Caco-2 (cell line): ENCODE results near the gene EWSR1. TPM values are rescaled to one million over a fixed set of nuclear protein-coding genes. Genes with fewer than 3 reads are reported as not detected.
A peak's percentile ranks its signal among the peaks of the same experiment; 100 is the strongest.

Experiments
- BruUV-seq: library from RNA; stranded (reverse); fragments of 400-500 nt; replicated peaks from 2 replicates; lab custom pipeline; 2021; lab: Mats Ljungman, UMichigan
- CTCF ChIA-PET: fragments of 300-600 bp; sonication (Branson Sonifier 250); formaldehyde crosslinking; loops from one replicate; lab custom pipeline; 2022; ENCODE audit warnings: antibody characterized with exemption; lab: Charles Lee
- POLR2A ChIA-PET: fragments of 300-600 bp; sonication (Branson Sonifier 250); formaldehyde crosslinking; loops from one replicate; lab custom pipeline; 2022; ENCODE audit warnings: antibody characterized with exemption; lab: Charles Lee
- DNase-seq, 2 experiments: peaks; one replicate each; pipeline versions ENCODE4 v3.0.0 to v3.0.0-alpha.2; 2020 to 2022
- H3K27me3 ChIP-seq: replicated peaks from 2 replicates; pipeline ENCODE4 v1.6.0; 2011; ENCODE audit warnings: low read length; ENCODE audit not compliant: control insufficient read depth, insufficient read depth
- H3K36me3 ChIP-seq: 2 replicates; pipeline ENCODE4 v1.5.1; 2011; ENCODE audit warnings: low read length; ENCODE audit not compliant: control insufficient read depth, insufficient read depth
- H3K4me1 ChIP-seq: fragments of 250-450 bp; sonication (Bioruptor Pico); 2 replicates; pipeline ENCODE4 v1.5.1; 2020; ENCODE audit warnings: mild to moderate bottlenecking
- H3K4me3 ChIP-seq: 2 replicates; pipeline ENCODE4 v1.5.1; 2011; ENCODE audit warnings: low read depth, mild to moderate bottlenecking, control low read depth, low read length
- H3K9me3 ChIP-seq: fragments of 250-450 bp; sonication (Bioruptor Pico); 2 replicates; pipeline ENCODE4 v1.5.1; 2020; ENCODE audit warnings: mild to moderate bottlenecking, moderate library complexity
- H3K27ac Mint-ChIP-seq: one replicate; pipeline ENCODE4 v1.8.0; 2022; ENCODE audit warnings: mixed read lengths; ENCODE audit not compliant: unreplicated experiment
- H3K27me3 Mint-ChIP-seq: one replicate; pipeline ENCODE4 v1.8.0; 2022; ENCODE audit warnings: mixed read lengths; ENCODE audit not compliant: insufficient read depth, unreplicated experiment
- H3K36me3 Mint-ChIP-seq: one replicate; pipeline ENCODE4 v1.8.0; 2022; ENCODE audit warnings: mild to moderate bottlenecking, mixed read lengths; ENCODE audit not compliant: insufficient read depth, unreplicated experiment
- H3K4me1 Mint-ChIP-seq: one replicate; pipeline ENCODE4 v1.8.0; 2022; ENCODE audit warnings: low read depth, mixed read lengths; ENCODE audit not compliant: unreplicated experiment
- H3K4me3 Mint-ChIP-seq: one replicate; pipeline ENCODE4 v1.8.0; 2022; ENCODE audit warnings: mild to moderate bottlenecking, moderate library complexity, mixed read lengths; ENCODE audit not compliant: unreplicated experiment
- H3K9me3 Mint-ChIP-seq: one replicate; pipeline ENCODE4 v1.8.0; 2022; ENCODE audit warnings: mixed read lengths; ENCODE audit not compliant: unreplicated experiment
- intact Hi-C: fragments of 100-400 bp; cut with micrococcal nuclease; formaldehyde crosslinking; loops from one replicate; pipeline ENCODE4 v1.10.0; 2022; ENCODE audit not compliant: unreplicated experiment
- total RNA-seq: library from RNA; stranded (reverse); gene quantifications from 2 replicates; pipeline ENCODE4 v1.2.3, GENCODE V29; 2022
- TF ChIP-seq, protein P1 (sequence below), 2 experiments: fragments of 200-600 bp in 1 of 2; IDR thresholded peaks; 1 replicate in 1 of 2; 2 replicates in 1 of 2; pipeline versions ENCODE4 v1.5.1 to v1.8.0; 2011 to 2022; ENCODE audit warnings: antibody characterized with exemption in 1 of 2, control low read depth in 1 of 2, inconsistent platforms in 1 of 2, low read depth in 1 of 2, low read length in 1 of 2, mild to moderate bottlenecking in 1 of 2, moderate library complexity in 1 of 2; ENCODE audit not compliant: insufficient read depth in 1 of 2, severe bottlenecking in 1 of 2, unreplicated experiment in 1 of 2

The EWSR1 gene
- total RNA-seq, 1 experiment from 2014 or later: 358 TPM

DNA sequence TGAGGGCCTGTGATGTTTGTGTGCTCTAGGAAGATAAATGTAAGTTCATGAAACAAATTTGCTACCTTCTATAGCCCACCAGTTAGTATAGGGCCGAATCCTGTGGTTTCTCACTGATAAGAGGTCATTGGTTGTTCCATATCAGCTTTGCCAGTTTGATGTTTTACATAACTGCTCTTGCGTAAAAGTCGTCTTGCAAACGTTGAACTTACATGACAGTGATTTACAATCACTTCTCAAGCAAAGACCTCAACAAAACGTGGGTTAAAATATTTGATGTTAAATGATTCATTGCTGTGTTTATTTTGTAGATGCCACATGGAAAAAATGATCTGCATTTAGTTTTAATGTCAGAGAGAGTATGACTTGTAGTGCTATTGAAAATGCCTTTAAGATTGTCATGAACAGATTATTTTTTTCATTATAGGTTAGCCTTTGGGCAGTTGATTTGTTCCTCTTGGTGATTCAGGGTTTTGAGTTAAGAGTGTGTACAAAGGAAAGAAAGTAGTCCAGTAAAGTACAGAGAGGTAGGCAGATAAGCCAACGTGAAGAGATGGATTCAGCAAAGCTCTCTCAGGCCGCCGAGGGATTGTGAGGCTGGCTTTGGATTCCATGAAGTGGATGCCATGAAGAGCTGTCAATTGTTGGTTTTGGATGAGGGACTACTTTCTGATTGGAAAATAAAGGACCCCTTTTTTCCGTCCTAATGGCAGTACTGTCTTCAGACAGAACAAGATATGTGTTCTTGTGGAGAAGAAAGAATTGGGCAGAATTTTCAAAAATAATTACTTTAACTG, 2.6 kb downstream of the EWSR1 start:
- ChIA-PET POLR2A (interaction anchor here (0.6 kb wide), 1 partner anchor 8 kb away, joined by 12 read pairs; no protein-coding TSS in a partner anchor), CTCF (no interaction called here)
- TF ChIP-seq, protein P1, sequence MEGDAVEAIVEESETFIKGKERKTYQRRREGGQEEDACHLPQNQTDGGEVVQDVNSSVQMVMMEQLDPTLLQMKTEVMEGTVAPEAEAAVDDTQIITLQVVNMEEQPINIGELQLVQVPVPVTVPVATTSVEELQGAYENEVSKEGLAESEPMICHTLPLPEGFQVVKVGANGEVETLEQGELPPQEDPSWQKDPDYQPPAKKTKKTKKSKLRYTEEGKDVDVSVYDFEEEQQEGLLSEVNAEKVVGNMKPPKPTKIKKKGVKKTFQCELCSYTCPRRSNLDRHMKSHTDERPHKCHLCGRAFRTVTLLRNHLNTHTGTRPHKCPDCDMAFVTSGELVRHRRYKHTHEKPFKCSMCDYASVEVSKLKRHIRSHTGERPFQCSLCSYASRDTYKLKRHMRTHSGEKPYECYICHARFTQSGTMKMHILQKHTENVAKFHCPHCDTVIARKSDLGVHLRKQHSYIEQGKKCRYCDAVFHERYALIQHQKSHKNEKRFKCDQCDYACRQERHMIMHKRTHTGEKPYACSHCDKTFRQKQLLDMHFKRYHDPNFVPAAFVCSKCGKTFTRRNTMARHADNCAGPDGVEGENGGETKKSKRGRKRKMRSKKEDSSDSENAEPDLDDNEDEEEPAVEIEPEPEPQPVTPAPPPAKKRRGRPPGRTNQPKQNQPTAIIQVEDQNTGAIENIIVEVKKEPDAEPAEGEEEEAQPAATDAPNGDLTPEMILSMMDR (IDR thresholded peaks at IDR 0.05; ENCODE audit: insufficient read depth in 1 of 2, low read depth in 1 of 2, low read length in 1 of 2, severe bottlenecking in 1 of 2, unreplicated experiment in 1 of 2): no peak
- Histone ChIP-seq H3K4me1 (peaks cover 33% of the 10 kb centered on the region), H3K9me3 (no peaks in the 10 kb centered on the region), H3K36me3 (peaks cover 4% of the 10 kb centered on the region; the same call in 1 of the 2 replicates), H3K4me3 (peak overlapping the region; percentile 76), H3K27me3 (no peaks in the 10 kb centered on the region)
- Mint-ChIP-seq H3K36me3 (peaks cover 87% of the 10 kb centered on the region), H3K27ac (peak overlapping the region; percentile 74), H3K27me3 (no peaks in the 10 kb centered on the region), H3K4me3 (peak overlapping the region; percentile 98), H3K4me1 (peaks cover 36% of the 10 kb centered on the region), H3K9me3 (no peaks in the 10 kb centered on the region)
- peak in 1 of 2 experiments; percentile 38 for DNase-seq
- intact Hi-C loops: no loop called here
- no TSS peak for BruUV-seq

GRCh38 chr22:29272624-29273023, 4.6 kb downstream of the EWSR1 start:
- Histone ChIP-seq H3K9me3 (no peaks in the 10 kb centered on the region), H3K4me1 (peaks cover 50% of the 10 kb centered on the region), H3K36me3 (peaks cover 3% of the 10 kb centered on the region; the same call in 1 of the 2 replicates), H3K4me3 (no peak overlapping the region), H3K27me3 (no peaks in the 10 kb centered on the region)
- TF ChIP-seq, protein P1 (IDR thresholded peaks at IDR 0.05; ENCODE audit: insufficient read depth in 1 of 2, low read depth in 1 of 2, low read length in 1 of 2, severe bottlenecking in 1 of 2, unreplicated experiment in 1 of 2): no peak
- no peak overlapping the region for H3K4me3 Mint-ChIP-seq
- peaks cover 46% of the 10 kb centered on the region for H3K4me1 Mint-ChIP-seq
- BruUV-seq: no TSS peak
- no peaks in the 10 kb centered on the region for H3K27me3 Mint-ChIP-seq
- ChIA-PET CTCF (no interaction called here), POLR2A (no interaction called here)
- intact Hi-C loops: no loop called here
- no peaks in the 10 kb centered on the region for H3K9me3 Mint-ChIP-seq
- no peak for DNase-seq
- H3K36me3 Mint-ChIP-seq: peaks cover 100% of the 10 kb centered on the region
- H3K27ac Mint-ChIP-seq: no peak overlapping the region

- no peak overlapping the region for H3K27ac Mint-ChIP-seq
- TF ChIP-seq, protein P1 (IDR thresholded peaks at IDR 0.05; ENCODE audit: insufficient read depth in 1 of 2, low read depth in 1 of 2, low read length in 1 of 2, severe bottlenecking in 1 of 2, unreplicated experiment in 1 of 2): no peak
- H3K9me3 Mint-ChIP-seq: no peaks in the 10 kb centered on the region
- no peaks in the 10 kb centered on the region for H3K27me3 ChIP-seq
- POLR2A ChIA-PET: no interaction called here
- H3K27me3 Mint-ChIP-seq: no peaks in the 10 kb centered on the region
- peaks cover 100% of the 10 kb centered on the region for H3K36me3 Mint-ChIP-seq
- H3K36me3 ChIP-seq: peaks cover 10% of the 10 kb centered on the region
- H3K4me1 ChIP-seq: peaks cover 44% of the 10 kb centered on the region
- intact Hi-C loops: no loop called here
- H3K4me3 Mint-ChIP-seq: no peak overlapping the region
- CTCF ChIA-PET: no interaction called here
- peaks cover 42% of the 10 kb centered on the region for H3K4me1 Mint-ChIP-seq
- no peak overlapping the region for H3K4me3 ChIP-seq
- DNase-seq: no peak
- no peaks in the 10 kb centered on the region for H3K9me3 ChIP-seq
- BruUV-seq: no TSS peak
Measured at GRCh38 chr22:29275167-29275566, 7.1 kb downstream of the EWSR1 start.
